GM19238 (cell line): ENCODE results near the gene EVPL.
"Not testable (repeated sequence)": the region's sequence is repeated elsewhere in the genome, so short reads cannot be mapped to it uniquely, and the experiment has no call there.

ENCODE experiments used
- DNase-seq: peaks from one replicate; pipeline ENCODE4 v3.0.0; 2011; ENCODE audit warnings: low spot score; ENCODE audit not compliant: insufficient read length

EVPL gene

DNA sequence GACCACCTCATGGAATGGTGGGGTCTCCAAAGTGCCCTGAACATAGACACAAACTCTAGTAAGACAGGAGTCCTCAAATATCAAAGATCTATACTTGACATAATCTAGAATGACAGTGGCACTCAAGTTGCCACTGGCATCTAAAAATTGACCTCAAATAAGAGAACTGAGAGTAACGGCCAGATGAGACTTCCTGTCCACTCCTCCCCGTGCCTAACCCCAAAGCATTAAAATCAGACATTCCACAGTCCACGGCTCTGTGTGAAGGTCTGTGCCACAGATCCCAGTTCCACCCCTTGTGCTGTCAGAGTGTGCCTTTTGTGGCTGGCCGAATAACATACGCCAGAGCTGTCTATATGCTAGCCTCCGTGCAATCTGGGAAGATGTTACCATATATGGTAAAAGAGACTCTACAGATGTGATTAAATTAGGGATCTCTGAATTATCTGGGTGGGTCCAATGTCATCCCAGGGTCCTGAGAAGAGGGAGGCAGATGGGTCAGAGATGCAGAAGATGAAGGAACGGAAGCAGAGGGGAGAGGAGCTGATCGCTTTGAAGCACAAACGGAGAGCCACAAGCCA is 21.0 kb upstream of the EVPL start:
- DNase-seq: no peak

DNA sequence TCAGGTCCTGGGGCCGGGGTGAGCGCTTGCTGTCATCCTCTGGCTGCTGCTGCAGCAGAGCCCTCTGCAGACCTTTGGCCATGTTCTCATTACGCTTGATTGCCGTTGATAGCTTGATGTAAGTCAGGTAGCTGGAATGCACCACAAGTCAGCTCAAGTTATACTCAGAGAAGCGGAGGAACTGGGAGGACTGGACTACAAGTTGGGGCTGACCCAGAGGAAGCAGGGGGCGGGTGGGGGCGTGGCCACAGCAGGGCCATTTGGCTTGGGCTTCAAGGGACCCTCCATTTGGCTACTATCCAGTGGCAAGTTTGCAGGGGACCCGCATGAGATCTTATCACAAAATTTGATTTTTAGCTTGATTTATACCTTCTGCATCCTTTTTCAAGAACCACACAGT is 19.0 kb upstream of the EVPL start:
- no peak for DNase-seq

DNA sequence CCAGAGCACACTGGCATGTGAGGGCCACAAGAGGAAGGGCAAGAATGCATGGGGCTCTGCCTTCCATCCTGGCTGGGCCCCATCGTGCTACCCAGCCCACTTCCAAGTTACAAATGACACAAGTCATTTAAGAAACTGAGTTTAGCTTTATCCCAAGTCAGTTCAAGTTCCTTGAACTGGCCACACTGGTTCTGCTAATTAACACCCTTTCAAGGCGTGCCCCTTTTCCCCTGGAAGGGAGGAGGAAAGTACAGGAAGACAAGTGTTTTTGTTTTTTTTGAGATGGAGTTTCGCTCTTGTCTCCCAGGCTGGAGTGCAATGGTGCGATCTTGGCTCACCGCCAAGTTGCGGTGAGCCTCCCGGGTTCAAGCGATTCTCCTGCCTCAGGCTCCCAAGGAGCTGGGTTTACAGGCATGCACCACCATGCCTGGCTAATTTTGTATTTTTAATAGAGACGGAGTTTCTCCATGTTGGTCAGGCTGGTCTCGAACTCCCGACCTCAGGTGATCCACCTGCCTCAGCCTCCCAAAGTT is 17.4 kb upstream of the EVPL start:
- not testable (repeated sequence) for DNase-seq

DNA sequence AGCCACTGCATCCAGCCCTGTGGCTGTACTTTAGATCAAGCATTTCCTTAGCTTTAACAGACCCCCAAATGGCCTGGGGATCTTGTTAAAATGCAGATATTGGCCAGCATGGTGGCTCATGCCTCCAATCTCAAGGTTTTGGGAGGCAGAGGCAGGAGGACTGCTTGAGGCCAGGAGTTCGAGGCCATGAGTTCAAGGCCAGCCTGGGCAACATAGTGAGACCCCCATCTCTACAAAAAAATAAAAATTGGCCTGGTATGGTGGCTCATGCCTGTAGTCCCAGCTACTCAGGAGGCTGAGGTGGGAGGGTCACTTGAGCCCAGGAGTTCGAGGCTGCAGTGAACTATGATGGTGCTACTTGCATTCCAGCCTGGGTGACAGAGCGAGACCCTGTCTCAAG is 15.8 kb upstream of the EVPL start:
- DNase-seq: not testable (repeated sequence)

DNA sequence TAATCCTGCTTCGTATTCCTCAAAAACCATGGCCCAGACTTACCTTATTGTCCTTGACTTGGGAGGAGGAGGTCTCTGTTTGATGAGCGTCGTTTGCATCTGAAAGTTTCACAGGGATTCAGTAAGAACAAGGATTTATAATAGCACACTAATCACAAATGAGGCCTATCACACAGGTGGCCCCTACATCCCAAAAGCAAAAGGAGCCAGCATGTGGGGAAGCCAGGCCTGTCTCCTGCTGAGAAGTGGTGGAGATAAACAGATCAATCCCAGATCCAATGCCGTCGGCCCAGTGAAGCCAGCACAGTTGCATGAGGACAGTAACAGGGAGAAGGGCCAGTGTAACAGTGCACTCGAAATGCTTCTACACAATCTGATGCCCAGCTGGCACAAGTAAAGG is 13.3 kb upstream of the EVPL start:
- no peak for DNase-seq

DNA sequence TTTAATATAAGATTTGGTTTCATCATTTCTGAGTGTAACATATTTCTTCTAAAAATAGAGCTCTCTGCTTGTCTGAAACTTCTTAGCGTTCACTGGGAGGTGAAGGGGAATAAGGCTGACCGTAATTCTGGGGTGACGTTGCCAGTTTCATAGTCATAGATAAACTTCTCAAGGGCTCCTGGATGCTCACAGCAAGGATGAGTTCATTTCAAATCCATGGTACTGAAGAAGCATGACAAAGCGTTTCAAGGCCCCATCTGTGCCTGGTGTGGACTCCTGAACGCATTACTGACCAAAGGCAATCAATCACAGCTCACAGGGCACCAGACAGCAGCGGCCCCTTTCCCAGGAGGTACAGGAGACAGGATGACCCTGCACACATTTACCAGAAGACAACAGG is 12.0 kb upstream of the EVPL start:
- no peak for DNase-seq

DNA sequence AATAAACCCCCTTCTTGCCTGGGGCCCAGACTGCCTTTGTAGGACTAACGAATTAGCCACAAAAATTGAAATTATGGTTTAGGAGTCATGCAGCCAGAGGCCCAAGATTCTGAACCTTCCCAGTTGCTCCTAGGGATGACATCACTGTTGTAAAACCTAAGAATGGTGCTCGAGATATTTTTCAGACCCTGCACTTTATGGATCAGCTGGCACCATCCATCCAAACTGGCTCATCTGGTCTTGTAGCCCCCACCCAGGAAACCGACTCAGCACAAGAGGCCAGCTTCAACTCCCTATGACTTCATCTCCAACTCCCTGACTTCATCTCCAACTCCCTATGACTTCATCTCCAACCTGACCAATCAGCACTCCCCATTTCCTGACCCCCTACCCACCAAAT is 10.9 kb upstream of the EVPL start:
- no peak for DNase-seq

DNA sequence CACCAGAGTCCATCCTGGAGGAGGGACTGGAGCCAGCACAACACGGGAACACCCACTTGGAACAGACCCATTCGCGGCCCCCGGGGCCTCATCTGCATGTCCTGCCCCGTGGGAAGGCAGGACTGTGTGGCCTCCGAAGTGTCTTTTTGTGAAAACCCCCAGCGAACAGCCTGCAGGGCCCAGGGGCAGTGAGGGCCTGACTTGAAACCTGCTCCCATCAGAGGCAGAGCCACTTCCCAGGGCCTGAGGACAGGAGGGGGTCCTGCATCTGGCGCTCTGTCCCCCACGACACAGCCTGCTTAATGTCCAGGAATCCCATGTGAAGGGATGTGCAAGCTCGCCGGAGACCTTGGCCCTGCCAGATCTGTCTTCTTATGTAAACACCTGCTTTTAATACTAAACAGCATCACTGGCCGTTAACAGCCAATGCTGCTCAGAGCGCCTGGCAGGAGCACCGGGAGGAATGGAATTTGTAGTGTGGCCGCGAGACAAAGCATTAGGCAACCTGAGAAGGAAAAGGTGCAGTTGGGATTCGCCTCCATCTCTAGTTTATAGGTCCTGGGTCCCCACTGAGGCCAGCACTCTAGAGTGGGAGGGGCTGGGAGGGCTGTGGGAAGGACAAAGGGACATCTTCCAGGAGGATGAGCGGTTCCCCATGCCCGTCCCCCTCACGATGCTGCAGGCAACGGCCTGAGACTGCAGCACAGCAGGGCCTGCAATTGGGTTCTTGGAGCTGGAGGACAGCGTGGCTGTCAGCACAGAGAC is 9.6 kb upstream of the EVPL start:
- DNase-seq: no peak

DNA sequence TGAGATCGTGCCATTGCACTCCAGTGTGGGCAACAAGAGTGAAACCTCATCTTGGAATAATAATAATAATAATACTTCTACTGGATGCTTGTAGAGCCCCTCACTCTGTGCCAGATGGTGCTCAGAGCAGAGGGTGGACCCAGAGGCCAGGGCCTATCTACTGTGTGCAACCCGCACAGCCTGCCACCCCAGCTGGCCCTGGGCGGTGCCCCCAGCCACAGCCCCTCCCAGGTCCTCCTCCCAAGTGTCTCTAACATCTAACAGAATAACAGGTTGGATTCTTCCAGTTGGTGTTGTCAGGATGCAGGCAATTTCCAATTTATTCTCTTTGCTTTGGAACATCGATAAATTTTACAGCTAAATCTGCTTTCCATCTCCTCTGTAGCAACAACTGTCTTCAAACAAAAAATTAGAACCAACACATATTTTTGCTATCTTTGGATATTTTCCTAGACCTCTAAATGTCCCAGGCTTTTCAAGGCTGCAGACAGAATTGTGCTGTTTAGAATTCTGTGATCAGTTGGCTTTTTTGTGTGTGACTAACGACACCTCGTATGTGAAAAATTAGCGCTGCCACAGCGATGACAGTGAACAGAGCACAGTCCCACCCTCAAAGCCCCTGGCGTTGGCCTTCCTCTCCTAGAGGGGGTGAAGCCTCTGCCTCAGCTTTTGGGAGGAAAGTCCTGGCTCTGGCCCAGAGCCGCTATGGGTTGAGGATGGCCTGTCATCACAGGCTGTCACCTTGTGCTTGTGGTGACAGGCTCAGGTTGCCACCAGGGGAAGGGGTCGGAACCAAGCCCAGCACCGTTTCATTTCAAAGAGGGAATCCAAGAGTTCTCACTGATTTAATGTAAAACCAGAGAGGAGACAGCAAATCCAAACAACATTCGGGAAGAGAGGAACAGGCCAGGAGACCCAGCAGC is 7.6 kb upstream of the EVPL start:
- DNase-seq: no peak

DNA sequence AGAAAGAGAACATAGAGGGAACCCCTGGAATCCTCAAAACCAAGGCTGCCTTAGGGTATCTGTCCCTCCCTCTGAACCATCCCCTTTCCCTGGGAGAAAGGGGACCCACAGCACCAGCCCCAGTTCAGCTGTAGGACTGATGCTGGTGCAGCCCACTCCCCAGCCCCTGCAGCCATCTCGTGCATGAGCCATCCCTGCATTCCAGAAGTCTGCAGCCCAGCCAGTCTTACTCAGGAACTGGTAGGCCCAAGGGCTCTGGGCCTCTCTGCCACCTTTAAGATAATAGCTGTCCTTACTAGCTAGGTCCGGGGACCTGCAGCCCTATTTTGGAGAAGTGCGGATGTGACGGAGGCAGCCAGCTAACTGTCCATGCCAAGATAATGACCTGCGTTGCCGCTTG is 6.0 kb upstream of the EVPL start:
- DNase-seq: no peak

DNA sequence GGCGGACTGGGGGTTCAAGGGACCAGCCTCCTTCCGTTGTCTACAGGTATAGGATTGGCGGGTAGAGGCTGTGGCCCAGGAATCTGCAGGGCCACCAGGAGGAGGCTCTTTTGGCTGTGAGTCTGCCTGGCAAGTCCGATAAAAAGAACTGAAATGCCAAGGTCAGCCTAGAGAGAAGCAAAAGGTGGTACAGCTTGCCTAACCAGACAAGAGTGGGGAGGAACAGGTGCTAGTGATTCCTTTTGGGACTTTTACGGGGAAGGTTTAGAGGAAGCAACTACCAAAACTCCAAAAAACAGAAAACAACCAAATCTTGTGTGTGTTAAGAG is 5.6 kb upstream of the EVPL start:
- no peak for DNase-seq

DNA sequence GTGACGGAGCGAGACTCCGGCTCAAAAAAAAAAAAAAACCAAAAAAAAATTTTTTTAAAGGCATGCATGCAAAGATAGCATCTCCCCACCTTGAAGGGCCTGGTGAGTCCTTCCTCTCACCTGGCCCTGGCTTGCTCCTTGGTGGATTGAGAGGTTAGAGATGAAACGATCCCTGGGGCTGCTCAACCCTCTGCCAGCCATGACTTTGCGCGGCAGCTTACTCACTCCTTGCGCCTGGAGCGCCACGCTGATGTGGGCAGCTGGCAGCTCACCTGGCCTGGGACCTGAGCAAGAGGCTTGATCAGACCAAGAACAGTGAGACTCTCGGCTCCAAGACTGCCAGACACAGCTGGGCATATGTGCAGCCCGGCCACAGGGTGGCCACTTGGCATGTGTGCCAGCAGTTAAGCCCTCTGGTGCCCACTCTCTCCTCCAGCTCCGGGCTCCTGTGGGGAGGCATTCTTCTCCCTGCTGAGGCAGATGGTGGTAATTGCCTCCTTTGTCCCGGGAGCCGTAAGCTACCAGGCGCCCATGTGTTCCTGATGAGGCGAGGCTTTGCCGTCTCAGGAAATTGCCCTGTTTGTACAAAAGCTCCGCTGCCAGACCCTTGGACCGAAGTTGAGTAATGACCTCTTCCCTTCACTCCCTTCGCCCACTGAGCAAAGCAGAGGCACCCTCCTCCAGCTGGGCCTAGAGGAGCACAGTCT is 5.1 kb upstream of the EVPL start:
- DNase-seq: no peak

DNA sequence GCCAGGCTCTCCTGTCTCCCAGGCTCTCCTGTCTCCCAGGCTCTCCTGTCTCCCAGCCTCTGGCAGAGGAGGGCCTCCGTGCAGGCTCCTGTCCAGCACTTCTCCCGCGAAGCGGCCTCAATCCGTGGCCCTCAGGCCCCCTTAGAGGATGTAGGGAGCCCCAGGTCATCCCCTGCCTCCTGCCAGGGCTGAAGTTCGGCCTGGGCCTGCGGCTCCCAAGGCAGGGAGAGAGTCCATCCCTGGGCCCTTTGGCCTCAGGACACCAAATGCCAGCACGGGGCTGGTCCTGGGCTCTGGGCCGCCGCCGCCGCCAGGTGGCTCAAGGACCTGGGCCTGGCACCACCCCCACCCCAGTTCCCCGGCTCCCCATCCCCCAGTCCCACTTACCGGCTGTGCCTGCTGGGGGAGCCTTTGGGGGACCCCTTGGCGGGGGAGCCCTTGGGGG is 370 bp downstream of the EVPL start:
- DNase-seq: no peak

DNA sequence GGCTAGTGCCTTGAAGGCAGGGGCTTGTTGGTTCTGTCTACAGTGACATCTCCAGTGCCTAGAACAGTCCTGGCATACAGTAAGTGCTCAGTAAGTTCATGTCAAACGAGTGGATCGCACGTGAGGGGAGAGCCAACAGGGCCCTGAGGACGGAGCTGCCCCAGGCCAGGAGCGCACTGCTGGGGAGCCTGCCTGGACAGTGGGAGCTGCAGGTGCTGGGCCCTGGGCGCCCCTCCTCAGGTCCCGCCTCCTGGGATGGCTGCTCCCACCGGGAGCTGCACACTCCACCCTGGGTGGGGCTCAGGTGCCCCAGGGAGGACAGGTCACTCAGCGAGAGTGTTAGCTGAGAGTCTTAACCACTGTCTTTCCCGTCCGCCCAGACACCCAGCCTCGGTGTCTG is 1.8 kb downstream of the EVPL start:
- no peak for DNase-seq

DNA sequence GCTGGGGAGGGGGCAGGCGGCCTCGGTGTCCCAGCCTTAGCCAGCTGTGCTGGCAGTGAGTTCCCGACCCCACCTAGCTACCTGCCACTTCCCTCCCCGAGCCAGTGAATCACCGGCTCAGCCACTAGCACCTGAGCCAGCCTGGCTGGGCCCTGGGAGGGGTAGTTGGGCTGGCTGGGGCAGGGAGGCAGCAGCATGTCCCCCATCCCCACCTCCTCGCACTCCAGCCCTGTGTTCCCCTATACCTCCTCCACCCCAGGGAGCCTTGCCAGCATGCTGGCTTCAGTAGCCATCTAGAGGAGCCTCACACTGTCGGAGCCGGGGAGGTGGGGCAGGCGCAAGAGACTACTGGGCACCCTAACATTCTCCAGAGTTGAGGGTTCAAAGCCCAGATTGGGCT is 2.8 kb downstream of the EVPL start:
- no peak for DNase-seq

DNA sequence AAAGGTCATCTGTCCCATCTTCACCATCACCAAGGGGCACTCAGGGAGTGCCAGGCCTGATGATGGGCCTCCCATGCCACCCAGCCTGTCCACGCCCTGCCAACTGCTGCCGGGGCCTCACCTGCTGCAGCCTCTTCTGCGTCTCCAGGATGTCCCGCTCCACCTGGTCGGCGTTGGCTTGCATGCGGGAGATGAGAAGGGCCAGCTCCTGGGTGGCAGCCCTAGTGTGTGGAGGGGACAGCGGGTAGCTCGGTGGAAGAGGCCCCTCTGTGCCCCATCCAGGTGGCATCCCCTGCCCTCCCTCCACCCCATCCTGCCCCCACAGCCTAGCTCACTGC is 3.2 kb downstream of the EVPL start:
- DNase-seq: no peak

DNA sequence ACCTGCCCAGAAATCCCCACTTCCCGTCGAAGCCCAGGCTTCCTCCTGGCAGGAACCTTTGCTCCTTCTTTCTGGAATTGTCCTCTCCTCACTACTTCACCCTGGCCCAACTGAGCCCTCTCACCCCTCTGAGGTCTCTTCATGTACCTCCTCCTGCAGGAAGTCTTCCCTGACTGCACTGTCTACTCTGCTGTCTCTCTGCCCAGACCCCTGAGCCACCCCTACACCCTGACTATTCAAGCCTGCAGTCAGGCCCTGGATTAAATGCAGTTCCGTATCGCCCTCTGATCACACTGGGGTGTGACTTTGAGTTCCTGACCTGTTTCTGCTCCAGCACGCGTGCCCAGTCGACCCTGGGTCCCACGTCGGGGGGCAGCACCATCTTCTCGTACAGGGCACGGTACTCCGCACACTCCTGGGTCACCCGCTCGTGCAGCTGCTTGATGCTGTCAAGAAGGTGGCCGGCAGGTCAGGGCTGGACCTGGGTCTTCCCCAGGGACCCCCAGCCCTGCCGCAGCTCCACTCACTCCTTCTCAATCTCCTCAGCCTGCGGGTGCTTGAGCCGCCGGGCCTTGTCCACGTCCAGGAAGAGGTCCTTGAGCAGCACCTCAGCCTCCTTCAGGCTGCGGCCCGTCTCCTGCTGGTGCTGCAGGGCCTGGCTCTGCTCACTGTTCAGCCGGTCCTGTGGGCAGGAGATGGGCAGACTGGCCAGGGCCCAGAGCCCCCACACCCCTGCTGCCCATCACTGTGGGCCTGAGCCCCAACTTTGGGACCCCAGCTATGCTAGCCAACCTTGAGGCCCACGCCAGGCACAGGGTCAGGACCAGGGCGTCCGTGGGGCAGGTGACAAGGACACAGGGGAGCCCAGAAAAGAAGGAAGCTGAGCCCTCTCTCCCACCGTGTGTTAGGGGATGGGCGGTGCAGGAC is 3.9 kb downstream of the EVPL start:
- no peak for DNase-seq

DNA sequence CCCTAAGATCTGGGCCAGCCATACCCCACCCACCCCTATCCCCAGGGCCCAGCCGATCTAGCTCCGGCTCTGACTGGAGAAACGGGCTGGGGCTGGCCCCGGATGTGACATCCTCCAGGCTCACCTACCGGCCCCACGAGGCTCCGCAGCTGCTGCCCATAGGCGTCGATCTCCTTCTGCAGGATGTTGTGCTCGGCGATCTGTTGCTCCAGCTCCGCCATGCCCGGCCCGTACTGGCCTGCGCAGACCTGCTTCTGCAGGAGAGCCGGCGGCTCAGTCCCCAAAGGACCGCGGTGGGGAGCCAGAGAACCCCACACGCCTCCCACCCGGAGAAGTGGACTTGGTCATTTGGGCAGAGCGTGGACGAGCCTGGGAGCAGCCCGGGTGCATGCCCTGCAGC is 4.8 kb downstream of the EVPL start:
- no peak for DNase-seq

DNA sequence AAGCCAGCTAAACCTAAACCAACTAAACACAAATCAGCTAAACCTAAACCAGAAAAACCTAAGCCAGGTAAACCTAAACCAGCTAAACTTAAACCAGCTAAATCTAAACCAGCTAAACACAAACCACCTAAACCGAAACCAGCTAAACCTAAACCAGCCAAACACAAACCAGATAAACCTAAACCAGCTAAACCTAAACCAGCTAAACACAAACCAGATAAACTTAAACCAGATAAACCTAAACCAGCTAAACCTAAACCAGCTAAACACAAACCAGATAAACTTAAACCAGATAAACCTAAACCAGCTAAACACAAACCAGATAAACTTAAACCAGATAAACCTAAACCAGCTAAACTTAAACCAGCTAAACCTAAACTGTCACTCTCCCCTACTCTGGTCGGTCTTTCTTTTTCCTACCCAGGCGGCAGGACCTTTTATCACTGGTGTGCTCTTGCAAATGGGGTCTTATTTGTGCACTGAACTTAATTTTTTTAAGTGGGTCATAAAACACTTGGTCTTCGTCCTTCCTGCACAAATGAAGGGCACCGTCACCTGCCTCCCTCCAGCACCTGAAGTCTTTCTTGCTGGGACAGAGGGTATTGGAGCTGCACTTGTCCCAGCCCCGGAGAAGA is 7.2 kb downstream of the EVPL start:
- DNase-seq: no peak

DNA sequence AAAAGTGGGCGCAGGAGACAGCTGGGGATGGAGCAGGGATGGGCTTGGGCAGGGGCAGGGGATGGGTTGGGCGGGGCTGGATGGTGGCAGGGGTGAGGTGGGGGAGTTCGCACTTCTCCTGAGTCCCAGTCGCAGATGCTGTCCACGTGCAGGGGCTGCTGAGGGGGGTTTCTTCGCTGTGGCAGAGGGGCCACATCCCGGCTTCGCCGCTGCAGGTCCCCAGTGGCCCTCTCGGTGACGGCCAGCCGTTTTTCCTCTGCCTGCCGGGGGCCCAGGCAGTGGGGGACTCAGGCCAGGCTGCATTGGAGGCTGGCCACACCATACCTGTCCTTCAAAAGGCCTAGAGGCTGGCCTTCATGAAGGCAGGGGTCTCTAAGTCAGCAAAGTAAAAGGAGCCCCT is 8.3 kb downstream of the EVPL start:
- DNase-seq: no peak
